IPS-15b (cell line): ENCODE results near the gene GRIK3.

Source experiments
- H3K27me3 ChIP-seq: one replicate; pipeline ENCODE4 v1.6.1; 2013; ENCODE audit warnings: low read length; ENCODE audit not compliant: control insufficient read depth, insufficient read depth
- H3K36me3 ChIP-seq: one replicate; pipeline ENCODE4 v1.6.1; 2013; ENCODE audit warnings: low read length; ENCODE audit not compliant: control insufficient read depth, insufficient read depth
- H3K4me1 ChIP-seq: one replicate; pipeline ENCODE4 v1.6.1; 2013; ENCODE audit warnings: mild to moderate bottlenecking, low read length; ENCODE audit not compliant: control insufficient read depth, insufficient read depth
- H3K4me3 ChIP-seq: one replicate; pipeline ENCODE4 v1.5.1; 2013; ENCODE audit warnings: low read depth, low read length
- H3K9ac ChIP-seq: one replicate; pipeline ENCODE4 v1.6.1; 2013; ENCODE audit warnings: low read depth, mild to moderate bottlenecking, low read length
- H3K9me3 ChIP-seq: one replicate; pipeline ENCODE4 v1.6.1; 2013; ENCODE audit warnings: mild to moderate bottlenecking, low read length; ENCODE audit not compliant: control insufficient read depth, insufficient read depth

Gene GRIK3

GRCh38 chr1:36836916-36837315, 197.4 kb downstream of the GRIK3 start:
- H3K36me3 ChIP-seq = no peaks in the 10 kb centered on the region
- no peaks in the 10 kb centered on the region for H3K9me3 ChIP-seq
- no peaks in the 10 kb centered on the region for H3K27me3 ChIP-seq
- no peaks in the 10 kb centered on the region for H3K4me1 ChIP-seq
- no peak overlapping the region for H3K4me3 ChIP-seq
- no peak overlapping the region for H3K9ac ChIP-seq

GRCh38 chr1:36836196-36836883, 198.0 kb downstream of the GRIK3 start:
- Histone ChIP-seq H3K36me3 (no peaks in the 10 kb centered on the region), H3K4me3 (no peak overlapping the region), H3K4me1 (no peaks in the 10 kb centered on the region), H3K9ac (no peak overlapping the region), H3K27me3 (no peaks in the 10 kb centered on the region), H3K9me3 (no peaks in the 10 kb centered on the region)

- no peak overlapping the region for H3K4me3 ChIP-seq
- no peaks in the 10 kb centered on the region for H3K27me3 ChIP-seq
- no peaks in the 10 kb centered on the region for H3K4me1 ChIP-seq
- no peaks in the 10 kb centered on the region for H3K36me3 ChIP-seq
- H3K9ac ChIP-seq = no peak overlapping the region
- no peaks in the 10 kb centered on the region for H3K9me3 ChIP-seq
These were observed 198.6 kb downstream of the GRIK3 start for GRCh38 chr1:36835696-36836095.

GRCh38 chr1:36835017-36835695, 199.2 kb downstream of the GRIK3 start:
- no peaks in the 10 kb centered on the region for H3K4me1 ChIP-seq
- H3K9ac ChIP-seq = no peak overlapping the region
- no peaks in the 10 kb centered on the region for H3K36me3 ChIP-seq
- no peak overlapping the region for H3K4me3 ChIP-seq
- no peaks in the 10 kb centered on the region for H3K9me3 ChIP-seq
- no peaks in the 10 kb centered on the region for H3K27me3 ChIP-seq

GRCh38 chr1:36834586-36834985, 199.7 kb downstream of the GRIK3 start:
- H3K27me3 ChIP-seq = no peaks in the 10 kb centered on the region
- H3K36me3 ChIP-seq = no peaks in the 10 kb centered on the region
- H3K9ac ChIP-seq = no peak overlapping the region
- H3K4me3 ChIP-seq = no peak overlapping the region
- H3K9me3 ChIP-seq = no peaks in the 10 kb centered on the region
- H3K4me1 ChIP-seq = no peaks in the 10 kb centered on the region

GRCh38 chr1:36831186-36831810, 203.0 kb downstream of the GRIK3 start:
- H3K4me1 ChIP-seq = no peaks in the 10 kb centered on the region
- H3K27me3 ChIP-seq = no peaks in the 10 kb centered on the region
- no peaks in the 10 kb centered on the region for H3K9me3 ChIP-seq
- H3K9ac ChIP-seq = no peak overlapping the region
- no peak overlapping the region for H3K4me3 ChIP-seq
- H3K36me3 ChIP-seq = no peaks in the 10 kb centered on the region

GRCh38 chr1:36829961-36830360, 204.4 kb downstream of the GRIK3 start:
- H3K9me3 ChIP-seq = no peaks in the 10 kb centered on the region
- no peak overlapping the region for H3K4me3 ChIP-seq
- no peaks in the 10 kb centered on the region for H3K4me1 ChIP-seq
- no peaks in the 10 kb centered on the region for H3K36me3 ChIP-seq
- no peaks in the 10 kb centered on the region for H3K27me3 ChIP-seq
- no peak overlapping the region for H3K9ac ChIP-seq

GRCh38 chr1:36829066-36829465, 205.2 kb downstream of the GRIK3 start:
- no peak overlapping the region for H3K9ac ChIP-seq
- no peaks in the 10 kb centered on the region for H3K36me3 ChIP-seq
- H3K9me3 ChIP-seq = no peaks in the 10 kb centered on the region
- H3K4me3 ChIP-seq = no peak overlapping the region
- no peaks in the 10 kb centered on the region for H3K27me3 ChIP-seq
- peaks cover under 1% of the 10 kb centered on the region for H3K4me1 ChIP-seq

- Histone ChIP-seq H3K36me3 (no peaks in the 10 kb centered on the region), H3K9me3 (no peaks in the 10 kb centered on the region), H3K27me3 (no peaks in the 10 kb centered on the region), H3K4me1 (peaks cover 5% of the 10 kb centered on the region), H3K4me3 (no peak overlapping the region), H3K9ac (no peak overlapping the region)
These were observed 209.1 kb downstream of the GRIK3 start for GRCh38 chr1:36825226-36825625.

GRCh38 chr1:36824390-36824861, 209.9 kb downstream of the GRIK3 start:
- H3K4me3 ChIP-seq = no peak overlapping the region
- no peaks in the 10 kb centered on the region for H3K9me3 ChIP-seq
- H3K4me1 ChIP-seq = peaks cover 5% of the 10 kb centered on the region
- no peaks in the 10 kb centered on the region for H3K36me3 ChIP-seq
- no peak overlapping the region for H3K9ac ChIP-seq
- H3K27me3 ChIP-seq = no peaks in the 10 kb centered on the region

- H3K9ac ChIP-seq = no peak overlapping the region
- H3K27me3 ChIP-seq = no peaks in the 10 kb centered on the region
- peaks cover 5% of the 10 kb centered on the region for H3K4me1 ChIP-seq
- no peaks in the 10 kb centered on the region for H3K9me3 ChIP-seq
- no peaks in the 10 kb centered on the region for H3K36me3 ChIP-seq
- H3K4me3 ChIP-seq = no peak overlapping the region
These were observed 211.7 kb downstream of the GRIK3 start for GRCh38 chr1:36822648-36823047.

- Histone ChIP-seq H3K27me3 (no peaks in the 10 kb centered on the region), H3K9ac (no peak overlapping the region), H3K9me3 (no peaks in the 10 kb centered on the region), H3K36me3 (no peaks in the 10 kb centered on the region), H3K4me1 (peaks cover 5% of the 10 kb centered on the region), H3K4me3 (no peak overlapping the region)
These were observed 212.9 kb downstream of the GRIK3 start for GRCh38 chr1:36821386-36821785.
